T-helper 22 cell (primary cell): ENCODE measurements around the gene KRTAP10-4.
"Not testable (repeated sequence)": the region's sequence is repeated elsewhere in the genome, so short reads cannot be mapped to it uniquely, and the experiment has no call there.

Experiments used
- DNase-seq: peaks from one replicate; pipeline ENCODE4 v3.0.0-alpha.2; 2020; ENCODE audit warnings: low read depth

KRTAP10-4 gene

GRCh38 chr21:44580231-44580821 is 6.8 kb downstream of the KRTAP10-4 start, which contains the start of gene KRTAP10-5:
Gene KRTAP10-5, minus strand, starts transcription at chr21:44580604. Its CDS starts 26 bp downstream, at chr21:44580578.
- not testable (repeated sequence) for DNase-seq

- no peak for DNase-seq
Measured at GRCh38 chr21:44581158-44581557, 7.6 kb downstream of the KRTAP10-4 start.

GRCh38 chr21:44582055-44582454 is 8.5 kb downstream of the KRTAP10-4 start:
- no peak for DNase-seq

- DNase-seq, result no peak
Measured at GRCh38 chr21:44583089-44583799, 9.7 kb downstream of the KRTAP10-4 start.

GRCh38 chr21:44583800-44584147 is 10.2 kb downstream of the KRTAP10-4 start:
- DNase-seq, result no peak

GRCh38 chr21:44585892-44586291 is 12.4 kb downstream of the KRTAP10-4 start:
- no peak for DNase-seq

GRCh38 chr21:44589094-44589493 is 15.6 kb downstream of the KRTAP10-4 start:
- no peak for DNase-seq

- DNase-seq, result no peak
Measured at GRCh38 chr21:44589586-44590305, 16.2 kb downstream of the KRTAP10-4 start.

GRCh38 chr21:44590311-44590721 is 16.8 kb downstream of the KRTAP10-4 start:
- no peak for DNase-seq

- not testable (repeated sequence) for DNase-seq
Measured at GRCh38 chr21:44590897-44591800, 17.6 kb downstream of the KRTAP10-4 start.

- not testable (repeated sequence) for DNase-seq
Measured at GRCh38 chr21:44591801-44592130, 18.2 kb downstream of the KRTAP10-4 start.

- DNase-seq, result no peak
Measured at GRCh38 chr21:44592446-44593311, 19.1 kb downstream of the KRTAP10-4 start, which contains the start of gene KRTAP10-6. Gene KRTAP10-6, minus strand, starts transcription at chr21:44592505. Its CDS starts 21 bp downstream, at chr21:44592484.

- no peak for DNase-seq
Measured at GRCh38 chr21:44593598-44594405, 20.3 kb downstream of the KRTAP10-4 start.

GRCh38 chr21:44594406-44594916 is 20.9 kb downstream of the KRTAP10-4 start:
- DNase-seq, result no peak

- DNase-seq, result no peak
Measured at GRCh38 chr21:44595524-44595923, 22.0 kb downstream of the KRTAP10-4 start.

- no peak for DNase-seq
Measured at GRCh38 chr21:44596068-44596725, 22.7 kb downstream of the KRTAP10-4 start.

GRCh38 chr21:44598061-44598460 is 24.5 kb downstream of the KRTAP10-4 start:
- DNase-seq, result no peak

- DNase-seq, result no peak
Measured at GRCh38 chr21:44599264-44600029, 25.9 kb downstream of the KRTAP10-4 start.
